Activated CD4-positive, alpha-beta T cell treated with anti-CD3 and anti-CD28 coated beads, Interleukin-2, amount 50 U/mL, for 1 hour (primary cell): Measurements from ENCODE around the gene FXYD5.
A peak's percentile ranks its signal among the peaks of the same experiment; 100 is the strongest.
"Not testable (repeated sequence)": the region's sequence is repeated elsewhere in the genome, so short reads cannot be mapped to it uniquely, and the experiment has no call there.

ENCODE experiments used
- DNase-seq: peaks from one replicate; pipeline ENCODE4 v3.0.0-alpha.2; 2020

FXYD5 gene

DNA sequence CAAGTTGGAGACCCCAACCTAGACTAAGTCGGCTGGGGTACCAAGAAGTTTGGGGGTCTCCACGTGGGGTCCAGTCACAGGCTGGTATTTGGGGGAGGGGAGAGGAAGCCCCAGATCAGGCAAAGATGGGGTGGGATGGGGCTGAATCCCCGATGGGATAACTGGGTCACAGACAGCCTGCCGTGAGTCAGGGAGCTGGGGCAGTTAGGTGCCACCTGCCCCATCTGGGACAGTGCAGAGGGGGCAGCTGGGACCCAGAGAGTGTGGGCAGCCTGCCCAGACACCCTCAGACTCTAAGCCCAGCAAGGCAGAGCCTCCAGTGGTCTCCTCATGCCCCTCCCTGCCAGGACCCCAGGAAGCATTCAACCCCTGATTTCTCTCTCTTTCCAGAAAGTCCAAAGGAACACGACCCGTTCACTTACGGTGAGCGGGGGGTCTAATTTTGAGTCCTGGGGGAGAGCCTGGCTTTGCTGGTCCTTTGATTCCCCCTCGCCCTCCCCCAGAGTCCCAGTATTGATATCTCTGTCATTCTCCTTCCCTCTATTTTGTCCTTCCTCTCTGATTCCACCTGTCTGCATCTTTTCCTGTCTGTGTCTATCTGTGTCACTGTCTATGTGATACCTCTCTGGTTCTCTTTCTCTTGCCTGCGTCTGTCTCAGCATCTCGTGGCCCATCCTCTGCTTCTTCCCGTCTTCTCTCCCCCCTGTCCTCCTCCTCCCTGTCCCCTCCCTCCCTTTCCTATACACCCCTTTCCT lies 14.2 kb upstream of the FXYD5 start:
- no peak for DNase-seq

DNA sequence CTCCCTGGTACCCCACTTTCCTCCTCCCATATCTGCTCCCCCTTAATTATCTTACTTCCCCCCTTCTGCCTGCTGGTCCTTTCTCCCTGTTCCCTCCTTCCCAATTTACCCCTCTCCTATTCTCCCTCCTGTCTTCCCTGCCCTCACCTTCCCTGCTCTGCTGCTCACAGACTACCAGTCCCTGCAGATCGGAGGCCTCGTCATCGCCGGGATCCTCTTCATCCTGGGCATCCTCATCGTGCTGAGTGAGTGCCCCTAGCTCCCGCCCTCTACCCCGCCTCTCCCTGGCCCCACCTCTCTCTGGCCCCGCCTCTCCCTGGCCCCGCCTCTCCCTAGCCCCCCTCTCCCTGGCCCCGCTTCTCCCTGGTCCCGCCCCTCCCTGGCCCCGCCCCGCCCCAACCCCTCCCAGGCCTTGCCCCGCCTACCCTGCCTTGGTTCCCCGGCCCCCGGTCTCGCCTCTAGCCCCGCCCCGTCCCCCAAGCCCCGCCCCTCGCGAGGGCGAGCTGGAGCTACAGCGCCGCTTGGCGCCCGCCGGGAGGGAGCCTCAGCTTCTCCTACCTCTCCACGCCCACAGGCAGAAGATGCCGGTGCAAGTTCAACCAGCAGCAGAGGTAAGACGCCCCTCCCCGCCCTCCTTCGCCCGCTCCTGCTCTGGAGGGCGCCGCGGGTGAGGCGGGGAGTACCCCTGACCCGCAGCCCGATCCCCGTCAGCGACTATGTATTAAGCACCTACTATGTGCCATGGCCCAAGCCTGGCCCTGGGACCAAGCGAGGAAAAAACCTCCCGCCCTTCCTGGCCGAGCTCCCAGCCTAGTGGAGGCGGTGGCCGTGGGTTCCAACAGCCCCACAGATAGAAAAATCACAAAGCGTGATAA lies 13.3 kb upstream of the FXYD5 start:
- DNase-seq: peak; percentile 97

DNA sequence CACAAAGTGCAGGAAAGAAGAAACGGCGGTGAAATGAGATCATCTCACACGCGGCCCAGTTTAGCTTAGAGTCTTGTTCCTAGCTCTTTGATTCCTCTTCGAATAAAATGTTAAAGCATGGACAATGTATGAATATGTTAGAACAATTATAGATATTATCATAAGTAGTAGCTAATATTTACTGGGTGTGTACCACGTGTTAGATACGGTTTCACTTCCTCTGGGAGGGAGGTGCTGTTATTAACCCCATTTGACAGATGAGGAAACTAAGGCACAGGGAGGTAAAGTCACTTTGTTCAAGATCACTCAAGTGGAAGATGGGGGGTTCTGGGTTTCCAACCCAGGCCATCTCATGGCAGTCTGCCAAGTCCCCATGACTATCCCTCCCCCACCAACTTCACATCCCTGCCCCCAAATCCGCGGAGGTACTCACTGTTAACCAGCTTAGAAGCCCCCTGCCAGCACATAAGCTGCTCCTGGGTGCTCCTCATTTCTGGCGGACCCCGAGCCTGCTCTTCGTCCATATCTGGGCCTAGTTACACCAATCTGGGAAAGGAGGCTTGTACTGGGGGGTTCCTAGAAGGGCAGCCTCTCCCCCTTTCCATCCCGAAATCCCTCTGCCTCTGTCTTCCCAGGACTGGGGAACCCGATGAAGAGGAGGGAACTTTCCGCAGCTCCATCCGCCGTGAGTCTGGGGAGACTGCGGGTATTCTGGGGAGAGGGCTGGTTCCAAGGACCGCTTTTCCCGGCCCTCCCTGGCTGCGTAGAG lies 12.5 kb upstream of the FXYD5 start:
- no peak for DNase-seq

DNA sequence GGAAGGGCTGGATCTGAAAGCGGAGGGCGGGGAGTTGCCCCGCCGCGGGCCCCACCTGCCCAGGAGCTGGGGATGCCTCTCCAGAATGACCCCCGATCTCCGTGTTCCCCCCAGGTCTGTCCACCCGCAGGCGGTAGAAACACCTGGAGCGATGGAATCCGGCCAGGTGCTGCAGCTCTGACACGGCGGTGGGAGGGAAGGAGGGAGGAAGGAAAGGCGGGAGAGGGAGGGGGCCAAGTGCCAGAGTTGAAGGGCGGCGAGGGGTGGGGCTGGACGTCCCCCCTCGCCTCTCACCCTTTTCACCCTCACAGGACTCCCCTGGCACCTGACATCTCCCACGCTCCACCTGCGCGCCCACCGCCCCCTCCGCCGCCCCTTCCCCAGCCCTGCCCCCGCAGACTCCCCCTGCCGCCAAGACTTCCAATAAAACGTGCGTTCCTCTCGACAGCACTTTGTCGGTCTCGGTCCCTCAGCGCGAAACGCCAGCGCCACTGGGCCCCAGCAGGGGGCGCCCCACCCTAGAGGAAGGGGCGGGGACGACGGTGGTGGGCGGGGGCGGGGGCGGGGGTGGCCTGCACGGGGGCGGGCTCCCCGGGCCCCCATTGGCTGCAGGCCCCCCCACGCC lies 11.8 kb upstream of the FXYD5 start:
- DNase-seq: peak; percentile 79

DNA sequence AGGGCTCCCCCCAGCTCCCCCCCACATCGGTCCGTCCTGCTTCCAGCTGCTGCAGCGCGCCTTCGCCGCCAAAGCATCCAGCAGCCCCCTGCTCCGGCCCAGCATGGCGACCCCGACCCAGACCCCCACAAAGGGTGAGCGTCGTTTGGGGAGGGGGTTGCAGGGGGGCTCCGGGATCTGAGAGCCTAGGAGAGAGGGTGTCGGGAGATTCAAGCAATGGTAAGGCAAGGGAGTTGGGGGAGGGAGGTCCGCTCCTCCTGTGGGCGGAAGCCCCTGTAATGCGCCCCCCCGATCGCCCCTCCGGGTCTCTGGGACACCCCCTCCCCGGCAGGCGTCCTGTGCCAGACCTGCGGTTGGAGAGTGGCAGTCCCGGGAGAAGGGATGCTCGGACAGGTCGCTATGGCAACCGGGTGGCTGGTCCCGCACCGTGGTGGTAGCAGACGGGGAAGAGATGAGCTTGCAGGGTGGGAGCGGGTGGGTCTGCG lies 11.3 kb upstream of the FXYD5 start, which contains the start of gene FXYD7:
Gene FXYD7, plus strand, starts transcription at position 25 of the 485 bp plus-strand sequence. Its CDS starts 79 bp downstream, at position 104.
- no peak for DNase-seq

DNA sequence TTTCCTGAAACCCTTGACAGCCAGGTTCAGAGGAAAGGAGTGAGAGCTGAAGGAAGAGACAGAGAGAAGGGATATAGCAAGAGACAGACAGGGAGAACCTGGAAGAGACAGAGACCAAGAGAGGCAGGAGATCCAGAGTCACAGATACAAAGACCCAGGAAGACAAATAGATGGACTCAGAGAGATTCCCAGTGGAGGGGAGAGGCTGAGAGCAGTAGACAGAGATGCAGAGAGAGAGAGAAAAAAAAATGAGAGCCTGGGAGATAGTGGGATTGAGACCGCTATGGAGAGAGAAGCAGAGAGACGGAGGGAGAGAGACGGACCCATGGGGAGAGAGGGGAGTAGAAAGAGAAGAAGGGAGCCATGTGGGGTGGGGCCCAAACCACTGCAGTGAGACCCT lies 10.7 kb upstream of the FXYD5 start:
- no peak for DNase-seq

DNA sequence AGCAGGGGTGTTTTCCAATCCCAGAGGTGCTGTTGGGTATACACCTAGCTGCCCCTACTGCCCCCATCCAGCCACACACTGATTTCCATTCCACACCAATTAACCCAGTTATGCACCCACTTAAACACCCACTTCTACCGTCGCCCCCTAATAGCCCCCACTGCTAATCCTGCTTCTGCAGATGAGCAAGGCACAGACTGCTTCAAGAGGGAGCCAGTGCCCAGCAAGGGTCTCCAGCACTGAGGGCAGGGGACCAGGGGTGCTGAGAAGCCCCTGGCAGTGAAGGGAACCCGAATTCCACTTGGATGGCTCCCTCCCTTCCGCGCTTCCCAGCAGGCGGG lies 10.3 kb upstream of the FXYD5 start:
- no peak for DNase-seq

DNA sequence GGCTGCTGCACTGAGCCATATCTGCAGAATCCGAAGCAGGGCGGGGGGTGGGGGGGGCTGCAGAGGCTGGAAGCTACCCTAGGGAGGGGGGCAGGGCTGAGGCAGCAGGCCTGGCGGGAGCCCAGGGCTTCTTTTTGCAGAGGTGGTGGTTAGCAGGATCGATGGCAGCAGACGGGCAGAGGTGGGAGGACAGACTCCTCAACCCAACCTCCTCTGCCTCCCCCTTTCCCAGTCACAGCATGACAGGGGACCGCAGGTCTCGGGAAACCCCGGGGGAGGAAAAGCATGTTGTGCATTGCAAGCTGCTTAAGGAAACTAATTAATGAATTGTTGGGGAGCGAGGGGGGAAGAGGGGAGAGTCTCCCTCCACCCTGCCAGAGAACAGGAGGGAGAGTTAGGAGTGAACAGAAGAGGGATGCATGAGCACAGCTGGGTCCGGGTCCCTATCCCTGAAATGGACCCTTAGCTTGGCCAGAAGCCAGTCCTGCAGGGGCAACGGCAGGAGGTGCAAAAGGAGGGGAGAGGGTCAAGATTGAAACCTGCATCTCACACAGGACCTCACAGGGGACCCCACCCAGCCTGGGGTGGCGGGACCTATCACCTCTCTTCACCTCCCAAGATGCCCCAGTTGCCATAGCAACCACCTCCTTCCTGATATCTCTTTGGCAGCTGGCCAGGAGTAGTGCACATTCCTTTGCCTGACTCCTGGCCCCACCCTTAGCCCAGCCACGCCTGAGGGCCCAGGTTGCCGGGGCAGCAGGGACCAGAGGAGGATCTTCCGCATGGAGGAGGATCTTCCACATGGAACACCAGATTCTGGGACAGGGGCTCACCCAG lies 9.7 kb upstream of the FXYD5 start:
- DNase-seq: no peak

DNA sequence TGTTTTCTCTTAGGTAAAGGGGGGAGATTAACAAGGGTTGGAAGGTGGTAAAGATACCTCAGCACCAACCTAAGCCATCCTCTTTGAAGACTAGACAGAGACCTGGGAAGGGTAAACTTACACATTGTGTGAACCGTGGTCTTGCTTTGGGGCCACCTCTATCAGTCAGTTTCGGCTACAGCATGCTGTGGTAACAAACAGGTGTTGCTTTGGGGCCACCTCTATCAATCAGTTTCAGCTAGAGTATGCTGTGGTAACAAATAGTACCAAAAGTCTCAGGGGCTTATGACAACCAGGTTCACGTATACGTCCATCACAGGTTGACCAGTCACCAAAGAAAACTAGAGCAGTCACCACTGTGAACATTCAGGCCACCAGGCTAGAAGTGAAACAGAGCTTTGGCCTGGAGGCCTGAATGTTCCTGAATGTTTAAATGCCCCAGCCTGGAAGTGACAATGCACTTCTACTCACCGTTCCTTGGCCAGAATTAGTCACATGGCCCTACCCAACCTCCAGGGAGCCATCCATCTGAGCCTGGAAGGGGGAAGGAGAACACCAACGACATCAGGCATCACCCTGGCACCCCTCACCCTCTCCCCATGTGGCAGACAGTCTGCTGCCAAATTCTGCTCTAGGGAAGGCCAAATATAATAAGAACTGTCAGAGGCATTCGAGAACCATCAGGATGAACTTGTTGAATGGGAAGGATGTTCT lies 7.6 kb upstream of the FXYD5 start:
- no peak for DNase-seq

DNA sequence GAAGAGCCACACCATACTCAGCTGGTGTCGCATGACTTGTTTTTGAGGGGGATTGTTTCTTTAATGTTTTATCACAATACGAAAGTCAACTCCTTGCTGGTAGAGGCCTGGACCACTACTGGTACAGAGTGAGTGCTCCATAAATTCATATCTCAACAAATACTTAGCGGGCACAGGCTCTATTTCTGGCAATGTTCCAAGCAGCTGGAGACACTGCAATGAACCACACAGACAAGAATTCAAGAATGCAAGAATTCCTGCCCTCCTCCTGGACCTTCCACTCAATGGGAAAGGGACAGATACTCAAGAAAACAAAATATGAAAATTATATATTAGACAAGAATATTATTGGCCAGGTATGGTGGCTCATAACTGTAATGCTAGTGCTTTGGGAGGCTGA lies 5.1 kb upstream of the FXYD5 start:
- no peak for DNase-seq

DNA sequence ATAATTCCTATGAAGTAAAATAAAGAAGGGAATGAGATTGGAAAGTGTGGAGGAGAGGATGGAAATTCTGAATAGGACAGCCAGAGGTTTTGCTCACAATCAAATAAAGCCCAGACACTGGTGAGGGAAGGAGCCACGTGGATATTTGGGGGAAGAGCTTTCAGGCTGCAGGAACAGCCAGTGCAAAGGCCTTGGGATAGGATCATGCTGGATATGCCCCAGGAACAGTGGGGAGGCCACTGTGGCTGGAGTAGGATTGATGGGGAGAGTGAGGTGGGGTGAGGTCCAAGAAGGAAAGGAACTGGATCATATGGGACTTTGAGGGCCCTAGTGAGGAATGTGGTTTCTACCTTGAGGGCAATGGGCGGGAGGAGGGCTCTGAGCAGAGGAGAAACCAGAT lies 4.1 kb upstream of the FXYD5 start:
- DNase-seq: no peak

DNA sequence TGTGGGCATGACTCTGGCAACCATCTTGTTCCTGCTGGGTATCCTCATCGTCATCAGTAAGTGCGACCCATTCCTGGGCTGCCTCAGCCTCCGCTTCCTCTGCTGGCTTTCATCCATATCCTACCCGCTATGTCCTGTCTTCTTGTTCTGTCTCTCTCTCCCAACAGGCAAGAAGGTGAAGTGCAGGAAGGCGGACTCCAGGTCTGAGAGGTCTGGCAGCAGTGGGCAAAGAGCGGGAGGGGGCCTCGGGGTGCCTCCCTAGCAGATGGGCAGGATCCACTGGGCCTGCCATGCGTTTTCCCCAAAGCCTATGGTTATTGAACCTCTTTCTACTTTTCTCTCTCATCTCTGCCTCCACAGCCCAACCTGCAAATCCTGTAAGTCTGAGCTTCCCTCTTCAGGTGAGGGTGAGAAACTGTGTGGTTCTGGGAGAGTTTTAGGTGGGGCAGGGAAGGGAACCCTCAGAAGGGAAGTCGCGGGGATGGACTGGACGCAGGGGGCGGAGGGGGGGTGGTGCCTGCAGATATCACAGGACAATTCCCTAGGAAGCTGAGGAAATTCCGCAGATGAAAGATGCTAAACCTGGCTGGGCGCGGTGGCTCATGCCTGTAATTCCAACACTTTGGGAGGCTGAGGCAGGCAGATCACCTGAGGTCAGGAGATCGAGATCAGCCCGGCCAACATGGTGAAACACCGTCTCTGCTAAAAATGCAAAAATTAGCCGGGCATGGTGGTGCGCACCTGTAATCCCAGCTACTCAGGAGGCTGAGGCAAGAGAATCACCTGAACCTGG lies 3.1 kb upstream of the FXYD5 start:
- DNase-seq: no peak

DNA sequence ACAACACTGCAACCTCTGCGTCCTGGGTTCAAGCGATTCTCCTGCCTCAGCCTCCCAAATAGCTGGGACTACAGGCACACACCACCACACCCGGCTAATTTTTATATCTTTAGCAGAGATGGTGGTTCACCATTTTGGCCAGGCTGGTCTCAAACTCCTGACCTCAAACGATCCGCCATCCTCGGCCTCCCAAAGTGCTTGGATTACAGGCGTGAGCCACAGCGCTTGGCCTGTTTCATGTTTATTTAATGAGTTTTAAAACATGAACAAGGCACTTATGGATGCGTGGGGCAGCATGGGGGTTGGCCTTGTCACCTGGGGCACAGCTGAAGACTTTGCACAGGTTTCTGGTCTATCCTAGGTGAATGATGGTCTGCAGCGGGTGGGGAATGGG lies 1.4 kb upstream of the FXYD5 start:
- DNase-seq: not testable (repeated sequence)

DNA sequence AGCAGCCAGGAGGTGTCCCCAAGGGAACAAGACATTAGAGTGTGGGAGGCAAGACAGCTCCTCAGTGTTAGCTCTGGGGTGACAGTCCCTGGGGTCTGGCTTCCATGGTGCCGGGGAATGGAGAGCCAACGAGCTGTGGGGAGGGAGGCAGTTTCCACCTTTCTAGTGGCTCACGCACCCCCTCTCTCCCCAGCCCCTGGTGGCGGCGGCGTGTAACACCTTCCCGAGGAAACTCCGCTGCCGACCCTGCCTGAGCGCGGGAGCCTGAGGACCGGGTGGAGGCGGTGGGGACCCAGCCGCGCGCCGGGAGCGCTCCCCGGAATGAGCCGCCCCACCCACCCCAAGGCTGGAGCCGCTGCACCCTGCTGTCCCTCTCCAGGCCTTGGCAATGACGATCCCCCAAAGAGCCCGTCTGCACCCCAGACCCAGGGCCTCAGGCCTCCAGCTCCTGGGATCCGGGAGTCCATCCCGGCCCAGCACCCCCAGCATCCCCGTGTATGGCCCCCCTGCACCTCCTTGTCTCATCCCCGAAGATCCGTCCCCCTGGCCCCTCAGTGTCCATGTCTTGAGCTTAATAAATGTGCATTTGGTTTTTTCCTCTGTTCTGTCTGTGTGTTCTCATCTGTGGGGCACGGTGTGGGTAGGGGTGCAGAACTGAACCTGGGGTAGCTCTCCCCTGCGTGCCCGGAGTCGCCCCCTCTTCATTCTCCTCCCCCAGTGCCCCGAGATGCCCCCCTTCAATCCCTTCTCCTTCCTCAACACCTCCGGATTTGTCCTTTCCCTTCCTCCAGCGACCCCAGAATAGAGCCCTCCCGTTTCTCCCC lies 622 bp upstream of the FXYD5 start:
- peak; percentile 78 for DNase-seq

DNA sequence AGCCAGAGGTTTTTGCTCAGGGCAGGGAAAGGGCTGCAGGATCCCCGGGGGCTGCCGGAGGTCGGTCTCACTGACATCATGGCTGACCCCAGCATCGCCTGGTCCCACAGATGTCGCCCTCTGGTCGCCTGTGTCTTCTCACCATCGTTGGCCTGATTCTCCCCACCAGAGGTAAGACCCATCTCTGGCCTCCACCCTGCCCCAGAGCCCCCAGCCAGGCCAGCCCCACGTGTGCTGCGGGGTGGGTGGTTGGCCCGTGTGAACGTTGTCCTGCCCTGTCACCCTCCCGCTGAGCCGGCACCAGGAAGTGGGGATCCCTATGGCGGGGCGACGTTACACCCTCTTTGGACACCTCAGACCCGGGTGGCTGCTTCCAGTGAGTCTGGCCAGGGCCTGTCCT lies 906 bp downstream of the FXYD5 start:
- no peak for DNase-seq

DNA sequence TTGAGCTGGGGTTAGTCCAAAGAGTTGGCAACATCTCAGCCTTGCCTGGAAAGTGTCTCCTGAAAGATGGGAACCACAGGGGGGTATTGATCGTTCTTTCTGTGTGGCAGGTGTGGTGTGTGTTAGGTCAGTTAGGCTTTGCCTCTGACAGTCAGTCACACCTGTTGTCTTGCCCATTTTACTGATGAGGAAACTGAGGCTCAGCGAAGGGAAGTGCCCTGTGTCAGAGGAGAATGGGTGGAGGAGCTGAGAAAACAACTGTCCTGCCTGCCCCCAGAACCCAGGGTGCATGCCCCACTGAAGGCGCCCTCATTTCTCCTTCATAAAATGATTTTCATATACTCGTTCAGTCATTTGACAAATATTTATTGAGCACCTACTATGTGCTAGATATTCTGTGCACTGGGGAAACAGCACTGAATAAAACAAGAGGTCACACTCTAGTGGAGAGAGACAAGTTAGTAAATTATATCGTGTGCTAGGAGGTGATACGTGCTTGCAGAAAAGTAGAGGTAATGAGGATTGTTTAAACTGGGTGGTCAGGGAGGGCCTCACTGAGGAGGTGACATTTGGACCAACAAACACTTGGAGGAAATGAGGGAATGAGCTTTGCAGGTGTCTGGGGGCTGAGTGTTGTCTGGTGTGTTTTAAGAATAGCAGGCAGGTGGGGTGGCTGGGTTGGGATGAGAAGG lies 1.6 kb downstream of the FXYD5 start:
- no peak for DNase-seq

DNA sequence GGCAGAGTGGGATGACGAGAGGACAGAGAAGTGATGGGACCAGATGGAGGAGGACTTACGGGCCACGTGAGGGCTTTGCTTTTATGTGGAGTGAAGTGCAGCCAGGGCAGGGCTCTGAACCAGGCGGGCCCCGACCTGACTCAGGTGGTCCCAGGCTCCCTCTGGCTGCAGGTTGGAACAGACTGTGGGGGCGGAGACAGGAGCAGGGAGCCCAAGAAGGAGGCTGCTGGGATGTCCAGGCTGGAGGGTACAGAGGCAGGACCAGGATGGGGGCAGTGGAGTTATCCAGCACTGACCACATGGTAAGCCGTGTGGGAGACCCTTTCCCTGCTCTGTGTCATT lies 2.1 kb downstream of the FXYD5 start:
- DNase-seq: no peak

DNA sequence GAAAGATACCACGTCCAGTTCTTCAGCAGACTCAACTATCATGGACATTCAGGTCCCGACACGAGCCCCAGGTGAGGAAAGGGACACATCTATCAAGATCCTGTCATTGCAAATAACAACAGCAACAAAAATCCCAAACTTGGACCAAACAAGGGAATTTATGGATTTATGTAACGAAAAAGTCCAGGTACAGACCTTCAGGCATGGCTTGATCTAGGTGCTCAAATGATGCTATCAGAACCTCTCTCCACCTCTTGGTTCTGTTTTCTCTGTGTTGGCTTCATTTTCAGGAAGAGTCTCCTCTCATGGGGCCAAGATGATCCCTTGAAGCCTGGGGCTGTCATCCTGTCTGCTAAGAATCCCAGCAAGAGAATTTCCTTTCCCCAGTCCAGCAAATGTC lies 2.9 kb downstream of the FXYD5 start:
- DNase-seq: no peak

DNA sequence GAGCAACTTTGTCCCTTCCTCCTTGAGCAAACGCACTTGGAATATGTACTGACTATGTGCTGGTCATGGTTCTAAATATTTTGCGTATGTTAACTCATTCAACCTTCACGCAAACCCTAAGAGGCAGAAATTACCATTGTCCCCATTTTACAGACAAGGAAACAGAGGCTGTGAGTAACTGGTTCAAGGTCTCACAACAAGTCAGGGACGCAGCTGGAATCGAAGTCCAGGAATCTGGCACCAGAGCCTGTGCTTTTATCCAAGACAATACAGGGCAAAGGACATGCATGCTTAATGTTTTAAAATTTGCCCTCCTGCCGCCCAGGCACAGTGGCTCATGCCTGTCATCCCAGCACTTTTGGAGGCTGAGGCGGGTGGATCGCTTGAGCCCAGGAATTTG lies 5.1 kb downstream of the FXYD5 start:
- DNase-seq: no peak
